D721Med (cell line): ENCODE data around the gene NFATC2.

Experiments used
- DNase-seq: peaks from one replicate; pipeline ENCODE4 v3.0.0; 2011; ENCODE audit warnings: low spot score; ENCODE audit not compliant: insufficient read length
- FAIRE-seq: peaks from 2 replicates; lab custom pipeline; 2011; peaks lifted over from hg19 to GRCh38; lab: Jason Lieb, UNC
- TF ChIP-seq, protein P1 (sequence below): IDR thresholded peaks from 2 replicates; pipeline ENCODE4 v1.5.1; 2012; ENCODE audit warnings: mild to moderate bottlenecking, control low read depth; ENCODE audit not compliant: insufficient read depth; ENCODE audit errors: missing control alignments

The NFATC2 gene

DNA sequence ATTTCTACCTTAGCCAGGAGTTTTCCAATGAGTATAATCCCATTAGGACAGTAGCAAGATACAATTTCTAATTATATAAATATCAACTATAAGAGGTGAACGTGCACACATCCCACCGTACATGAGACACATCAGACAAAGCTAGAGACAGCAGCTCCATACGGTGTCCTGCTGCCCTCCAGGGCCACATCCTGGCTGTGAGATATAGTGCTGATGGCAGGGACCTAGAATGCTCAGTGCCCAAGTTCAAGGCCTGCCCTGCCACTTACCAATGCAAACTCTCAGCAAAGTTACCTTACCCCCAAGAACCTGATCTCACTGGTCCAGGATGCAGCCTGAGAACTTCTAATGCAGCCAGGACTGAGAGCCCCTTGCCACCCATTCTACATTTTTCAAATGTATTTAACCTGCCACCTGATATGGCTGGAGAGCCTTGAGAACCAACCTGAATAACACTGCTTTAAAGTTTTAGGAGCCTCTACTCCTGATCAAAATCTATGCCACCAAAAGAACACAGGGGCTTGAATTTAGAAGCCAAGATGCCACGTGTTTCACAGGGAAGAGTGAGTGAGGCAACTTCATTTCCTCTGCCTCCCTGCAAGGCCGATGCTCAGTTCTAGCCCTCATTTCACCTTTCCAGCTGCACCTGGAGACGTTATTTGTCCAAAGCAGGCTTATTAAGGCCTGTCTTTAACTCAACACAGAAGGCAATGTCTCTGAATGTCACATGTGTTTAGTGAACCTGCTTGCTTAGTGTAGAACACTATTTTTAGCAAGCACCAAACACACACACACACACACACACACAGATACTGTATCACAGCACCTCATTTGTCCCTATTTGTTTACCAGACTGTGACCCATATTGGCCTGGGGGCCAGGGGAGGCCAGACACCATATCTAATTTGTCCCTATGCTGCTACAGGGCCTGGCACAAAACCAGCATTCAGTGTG lies 6.1 kb downstream of the NFATC2 start:
- DNase-seq = no peak
- TF ChIP-seq, protein P1, sequence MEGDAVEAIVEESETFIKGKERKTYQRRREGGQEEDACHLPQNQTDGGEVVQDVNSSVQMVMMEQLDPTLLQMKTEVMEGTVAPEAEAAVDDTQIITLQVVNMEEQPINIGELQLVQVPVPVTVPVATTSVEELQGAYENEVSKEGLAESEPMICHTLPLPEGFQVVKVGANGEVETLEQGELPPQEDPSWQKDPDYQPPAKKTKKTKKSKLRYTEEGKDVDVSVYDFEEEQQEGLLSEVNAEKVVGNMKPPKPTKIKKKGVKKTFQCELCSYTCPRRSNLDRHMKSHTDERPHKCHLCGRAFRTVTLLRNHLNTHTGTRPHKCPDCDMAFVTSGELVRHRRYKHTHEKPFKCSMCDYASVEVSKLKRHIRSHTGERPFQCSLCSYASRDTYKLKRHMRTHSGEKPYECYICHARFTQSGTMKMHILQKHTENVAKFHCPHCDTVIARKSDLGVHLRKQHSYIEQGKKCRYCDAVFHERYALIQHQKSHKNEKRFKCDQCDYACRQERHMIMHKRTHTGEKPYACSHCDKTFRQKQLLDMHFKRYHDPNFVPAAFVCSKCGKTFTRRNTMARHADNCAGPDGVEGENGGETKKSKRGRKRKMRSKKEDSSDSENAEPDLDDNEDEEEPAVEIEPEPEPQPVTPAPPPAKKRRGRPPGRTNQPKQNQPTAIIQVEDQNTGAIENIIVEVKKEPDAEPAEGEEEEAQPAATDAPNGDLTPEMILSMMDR = no peak

DNA sequence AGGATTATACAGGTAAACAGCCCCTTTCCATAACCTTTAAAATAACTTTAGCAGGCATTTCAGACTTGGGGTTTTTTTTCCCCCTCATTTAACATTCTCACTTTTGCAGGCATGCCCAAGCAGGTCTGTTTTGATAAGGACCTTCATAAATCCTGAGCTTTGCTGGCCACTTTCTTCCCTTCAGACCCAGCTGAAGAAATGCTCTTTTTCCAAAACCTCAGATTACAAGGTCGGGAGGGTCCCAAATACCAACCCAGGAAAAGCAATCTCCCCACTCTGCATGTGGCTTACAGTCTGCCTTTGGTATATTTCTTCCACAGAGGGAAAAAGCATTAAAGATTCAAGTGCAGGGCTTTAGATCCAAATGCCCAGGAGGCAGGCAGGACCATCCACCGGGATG lies 6.8 kb downstream of the NFATC2 start:
- no peak for FAIRE-seq

More for the DNA sequence above, 6.1 kb downstream of the NFATC2 start:
- no peak for FAIRE-seq

DNA sequence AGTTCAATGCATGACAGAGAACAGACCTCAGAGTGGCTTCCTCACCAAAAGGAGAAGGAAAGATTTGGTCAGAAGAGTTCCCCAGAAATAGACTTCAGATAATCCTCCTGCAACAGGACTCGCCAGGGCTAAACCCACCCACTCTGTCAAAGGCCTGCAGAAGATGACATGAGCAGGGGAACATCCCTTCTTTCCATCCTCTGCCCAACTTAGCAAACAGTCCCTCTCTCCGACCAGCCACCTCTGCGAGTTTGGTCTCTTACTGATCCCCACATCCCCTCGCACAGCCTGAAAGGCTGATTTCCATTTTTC lies 7.5 kb downstream of the NFATC2 start:
- no peak for DNase-seq
- TF ChIP-seq, protein P1 = no peak
- no peak for FAIRE-seq

More for the DNA sequence above, 6.8 kb downstream of the NFATC2 start:
- DNase-seq = no peak
- TF ChIP-seq, protein P1 = no peak

DNA sequence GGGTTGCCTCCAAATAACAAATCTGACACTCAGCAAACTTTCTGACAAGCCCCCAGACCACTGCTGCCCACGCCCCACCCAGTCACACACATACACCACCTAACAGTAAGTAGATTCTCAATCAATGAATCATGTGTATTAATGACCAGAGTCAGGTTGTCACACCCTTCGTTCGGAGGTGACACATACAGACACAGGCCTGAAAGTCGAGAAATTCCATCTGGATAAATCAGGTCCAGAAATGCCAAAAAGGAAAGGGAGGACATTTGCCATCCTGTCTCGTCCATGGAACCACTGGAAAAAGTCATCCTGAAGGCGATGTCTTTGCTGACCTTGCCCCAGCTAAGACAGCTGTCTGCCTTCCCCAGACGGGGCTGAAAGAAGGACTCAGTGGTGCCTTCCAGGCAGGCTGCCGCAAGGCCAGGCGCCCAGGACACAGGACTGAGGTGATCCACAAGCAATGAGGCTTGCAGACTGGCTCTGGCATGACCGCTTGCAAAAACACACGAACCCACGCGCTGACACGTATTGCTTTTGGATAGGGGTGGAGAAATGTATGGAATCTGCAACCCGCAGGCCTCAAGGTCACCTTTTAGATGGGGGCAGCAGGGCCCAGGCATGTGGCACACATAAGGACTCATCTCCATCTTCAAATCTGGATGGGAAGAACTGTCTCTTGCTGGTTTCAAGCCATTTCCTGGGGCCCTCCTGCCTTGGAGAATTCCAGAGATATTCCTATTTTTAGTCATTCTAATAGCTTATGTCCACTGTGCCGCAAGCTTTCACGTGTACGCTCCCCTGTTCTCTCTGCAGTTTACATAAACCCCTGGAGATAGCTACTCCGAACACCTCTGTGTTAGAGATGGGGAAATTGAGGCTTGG lies 9.0 kb downstream of the NFATC2 start:
- no peak for FAIRE-seq
- TF ChIP-seq, protein P1 = no peak
- no peak for DNase-seq

DNA sequence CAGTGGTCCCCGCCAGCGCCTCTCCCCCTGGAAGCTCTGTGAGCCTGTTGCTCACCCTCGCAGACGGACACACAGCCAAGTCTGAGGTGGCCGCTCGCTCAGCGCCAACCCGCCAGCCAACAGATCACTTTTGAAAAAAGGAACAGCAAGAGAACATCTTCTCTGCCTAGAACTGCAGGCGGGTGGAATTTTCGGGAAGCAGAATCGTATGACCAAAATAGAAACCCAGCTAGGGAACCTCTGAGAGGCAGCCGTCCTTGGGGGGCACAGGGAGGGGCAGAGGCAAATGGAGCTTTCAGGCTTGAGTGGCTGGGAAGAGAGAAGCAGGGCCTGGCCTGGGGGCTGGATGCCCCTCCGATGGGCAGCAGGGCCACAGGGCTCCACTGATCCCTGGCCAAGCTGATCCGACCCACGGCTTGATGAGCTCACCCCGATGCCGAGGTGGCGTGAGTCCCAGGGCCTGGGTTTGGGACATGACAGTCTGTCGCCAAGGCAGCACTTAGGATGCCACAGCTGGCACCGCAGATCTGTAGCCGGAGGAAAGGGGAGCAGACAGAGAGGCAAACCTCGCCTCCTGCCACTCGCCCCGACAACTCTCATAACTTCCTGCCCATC lies 9.8 kb downstream of the NFATC2 start:
- FAIRE-seq (no peak), DNase-seq (no peak)
- TF ChIP-seq, protein P1 = no peak

DNA sequence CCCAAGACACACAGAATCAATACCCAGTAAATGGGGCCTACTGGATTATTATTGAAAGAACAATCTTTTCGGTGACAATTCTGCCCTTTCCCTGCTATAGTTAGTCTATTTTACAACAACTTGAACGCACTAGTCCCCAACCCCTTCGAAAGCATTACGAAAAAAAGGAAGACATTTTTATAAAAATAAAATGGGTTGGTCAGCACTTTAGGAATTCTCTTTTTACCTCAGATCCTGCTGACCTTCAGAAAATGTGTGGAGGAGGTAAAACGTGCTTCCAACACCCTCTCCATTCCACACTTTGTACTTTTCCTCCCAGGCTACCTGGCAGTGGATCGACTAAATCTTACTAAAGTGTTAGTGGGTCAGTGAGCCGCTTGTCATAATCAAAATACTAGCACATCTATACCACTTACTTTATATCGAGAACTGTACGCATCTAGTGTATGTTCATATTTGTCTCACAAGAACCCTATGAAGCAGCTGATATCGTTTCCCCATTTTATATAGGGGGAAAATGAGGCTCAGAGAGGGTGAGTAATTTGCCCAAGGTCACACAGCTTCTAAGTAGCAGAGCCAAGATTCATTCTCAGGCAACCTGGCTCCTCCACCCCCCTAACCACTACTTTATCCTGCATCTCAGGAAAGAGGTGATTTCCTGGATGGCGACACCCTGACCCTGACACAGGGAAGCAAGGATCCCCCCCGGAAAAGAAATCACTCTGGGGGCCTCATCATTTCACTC lies 10.6 kb downstream of the NFATC2 start:
- FAIRE-seq (no peak), DNase-seq (no peak)

More for the DNA sequence above, 10.6 kb downstream of the NFATC2 start:
- TF ChIP-seq, protein P1 = no peak
